Peyer's patch (tissue), 4 donors: Measurements from ENCODE around the gene TUBA3D. TPM values are rescaled to one million over a fixed set of nuclear protein-coding genes. Genes with fewer than 3 reads are reported as not detected.
"Not testable (repeated sequence)": the region's sequence is repeated elsewhere in the genome, so short reads cannot be mapped to it uniquely, and the experiment has no call there.

ENCODE experiments used
- DNase-seq, 3 donors: peaks; one replicate each; pipeline ENCODE4 v3.0.0-alpha.2; 2017 to 2019
- H3K27ac ChIP-seq, 4 donors: fragments of 200-600 bp; sonication (generic); one replicate each; pipeline ENCODE4 v1.5.1; 2016 to 2019
- H3K27me3 ChIP-seq, 2 donors: fragments of 200-600 bp; sonication (generic); one replicate each; pipeline ENCODE4 v1.5.1; 2019
- H3K36me3 ChIP-seq, 3 donors: fragments of 200-600 bp; sonication (generic); one replicate each; pipeline ENCODE4 v1.5.1; 2016 to 2019
- H3K4me1 ChIP-seq, 4 donors: fragments of 200-600 bp; sonication (generic); one replicate each; pipeline ENCODE4 v1.5.1; 2016 to 2019
- H3K4me3 ChIP-seq, 4 donors: fragments of 200-600 bp; sonication (generic); 1 replicate in 3 of 4; 2 replicates in 1 of 4; pipeline ENCODE4 v1.5.1; 2016 to 2019; ENCODE audit warnings: mild to moderate bottlenecking in 1 of 4
- H3K9me3 ChIP-seq, 4 donors: fragments of 200-600 bp; sonication (generic); one replicate each; pipeline ENCODE4 v1.5.1; 2016 to 2019; ENCODE audit warnings: mild to moderate bottlenecking in 1 of 4
- CTCF ChIP-seq, 6 experiments: fragments of 450-650 bp in 4 of 6; fragments of 200-600 bp in 2 of 6; sonication (generic) in 1 of 6; IDR thresholded peaks; one replicate each; pipeline ENCODE4 v1.5.1; 2017 to 2019; ENCODE audit warnings: antibody characterized with exemption in 6 of 6, mild to moderate bottlenecking in 3 of 6, moderate library complexity in 1 of 6
- POLR2A ChIP-seq, 2 donors: fragments of 450-650 bp; IDR thresholded peaks; one replicate each; pipeline ENCODE4 v1.5.1; 2017; ENCODE audit warnings: antibody characterized with exemption in 2 of 2, mild to moderate bottlenecking in 2 of 2, moderate library complexity in 2 of 2
- total RNA-seq, 4 donors: library from RNA; depleted of rRNA; stranded (reverse); fragments of >200 nt; gene quantifications; one replicate each; pipeline ENCODE4 v1.1.0, GENCODE V29; 2016

TUBA3D gene
- total RNA-seq, 4 donors from 2014 or later = 0.76 to 0.88 TPM; not detected in 2

- peaks cover 0 to 15% (median 3%) of the 10 kb centered on the region in 4 donors for H3K4me1 ChIP-seq
- H3K4me3 ChIP-seq = no peak overlapping the region
- no peaks in the 10 kb centered on the region for H3K27me3 ChIP-seq
- TF ChIP-seq CTCF (IDR thresholded peaks at IDR 0.05) = no peak
- DNase-seq = no peak
- H3K9me3 ChIP-seq = no peaks in the 10 kb centered on the region
- H3K27ac ChIP-seq = no peak overlapping the region
- H3K36me3 ChIP-seq = no peaks in the 10 kb centered on the region
Observed at GRCh38 chr2:131488306-131489205, 12.6 kb downstream of the TUBA3D start.

- H3K27ac ChIP-seq = peak overlapping the region in 2 of 4 donors; percentile 40 to 58
- DNase-seq = peak in 2 of 3 donors; percentile 38 to 58
- peak overlapping the region; percentile 81 to 95 (median 90) for H3K4me3 ChIP-seq
Observed at GRCh38 chr2:131490616-131491468, 14.9 kb downstream of the TUBA3D start.

GRCh38 chr2:131491469-131491836, 15.5 kb downstream of the TUBA3D start:
- DNase-seq, H3K9me3 ChIP-seq, H3K27me3 ChIP-seq, H3K36me3 ChIP-seq: not testable (repeated sequence)
- peaks cover 0 to 31% (median 6%) of the 10 kb centered on the region in 4 donors for H3K4me1 ChIP-seq
- peak overlapping the region in 2 of 4 donors; percentile 40 to 58 for H3K27ac ChIP-seq
- peak overlapping the region; percentile 81 to 95 (median 90) for H3K4me3 ChIP-seq

More at GRCh38 chr2:131490616-131491468, 14.9 kb downstream of the TUBA3D start:
- not testable (repeated sequence) for H3K36me3 ChIP-seq, H3K27me3 ChIP-seq, H3K9me3 ChIP-seq
- peaks cover 0 to 31% (median 6%) of the 10 kb centered on the region in 4 donors for H3K4me1 ChIP-seq

GRCh38 chr2:131492015-131492417, 16.1 kb downstream of the TUBA3D start, which contains the start of gene MZT2A:
Gene MZT2A (minus strand): TSS chr2:131492397. CDS start chr2:131492376, 21 bp downstream.
- Histone ChIP-seq H3K4me1 (peaks cover 0 to 31% (median 6%) of the 10 kb centered on the region in 4 donors), H3K4me3 (peak within 1 kb of the TSS; percentile 81 to 95 (median 90)), H3K27ac (peak within 1 kb of the TSS; percentile 92 to 97 (median 94))
- not testable (repeated sequence) for H3K36me3 ChIP-seq, H3K27me3 ChIP-seq, H3K9me3 ChIP-seq
- peak in 1 of 6 experiments; percentile 55 for TF ChIP-seq CTCF (IDR thresholded peaks at IDR 0.05)
- DNase-seq = peak in 1 of 3 donors; percentile 30

- peaks cover 0 to 4% (median 0%) of the 10 kb centered on the region in 3 donors for H3K36me3 ChIP-seq
- H3K27me3 ChIP-seq = no peaks in the 10 kb centered on the region
- peaks cover 0 to 31% (median 6%) of the 10 kb centered on the region in 4 donors for H3K4me1 ChIP-seq
- TF ChIP-seq CTCF (IDR thresholded peaks at IDR 0.05) (peak; percentile 26 to 85 (median 71)), POLR2A (IDR thresholded peaks at IDR 0.05) (peak in 1 of 2 donors; percentile 23)
- peak; percentile 94 to 97 (median 95) for DNase-seq
- no peaks in the 10 kb centered on the region for H3K9me3 ChIP-seq
- H3K27ac ChIP-seq = peak overlapping the region; percentile 92 to 97 (median 94)
- peak overlapping the region; percentile 81 to 95 (median 90) for H3K4me3 ChIP-seq
Observed at GRCh38 chr2:131492418-131493198, 16.7 kb downstream of the TUBA3D start.
